Mesendoderm (in vitro differentiated cells): ENCODE results near the gene HIGD1C.
"Not testable (repeated sequence)": the region's sequence is repeated elsewhere in the genome, so short reads cannot be mapped to it uniquely, and the experiment has no call there.

ENCODE experiments used
- DNase-seq: peaks from one replicate; pipeline ENCODE4 v3.0.0; 2013
- H2AK5ac ChIP-seq: 2 replicates; pipeline ENCODE4 v1.6.1; 2013; ENCODE audit warnings: low read length, inconsistent platforms
- H2BK120ac ChIP-seq: 2 replicates; pipeline ENCODE4 v1.6.1; 2013; ENCODE audit warnings: low read depth, mild to moderate bottlenecking, low read length, moderate library complexity, mixed read lengths
- H2BK15ac ChIP-seq: replicated peaks from 2 replicates; pipeline ENCODE4 v1.6.1; 2013; ENCODE audit warnings: low read depth, mild to moderate bottlenecking, moderate library complexity
- H2BK5ac ChIP-seq: 2 replicates; pipeline ENCODE4 v1.6.1; 2013; ENCODE audit warnings: low read length, inconsistent platforms
- H3K18ac ChIP-seq: 2 replicates; pipeline ENCODE4 v1.6.1; 2013; ENCODE audit warnings: mild to moderate bottlenecking, low read length, mixed read lengths
- H3K23ac ChIP-seq: one replicate; pipeline ENCODE4 v1.6.1; 2013; ENCODE audit warnings: low read length
- H3K27ac ChIP-seq: 2 replicates; pipeline ENCODE4 v1.5.1; 2013; ENCODE audit warnings: low read depth, mild to moderate bottlenecking, inconsistent platforms, low read length, moderate library complexity
- H3K27me3 ChIP-seq: 2 replicates; pipeline ENCODE4 v1.6.1; 2013; ENCODE audit warnings: low read length, control low read depth, mild to moderate bottlenecking, inconsistent platforms; ENCODE audit not compliant: insufficient read depth, poor library complexity
- H3K36me3 ChIP-seq: 2 replicates; pipeline ENCODE4 v1.6.1; 2013; ENCODE audit warnings: low read length, inconsistent platforms; ENCODE audit not compliant: control insufficient read depth, insufficient read depth
- H3K4ac ChIP-seq: one replicate; pipeline ENCODE4 v1.6.1; 2013; ENCODE audit warnings: low read depth, mild to moderate bottlenecking, low read length, moderate library complexity
- H3K4me1 ChIP-seq: 2 replicates; pipeline ENCODE4 v1.6.1; 2013; ENCODE audit warnings: low read depth, low read length, inconsistent platforms; ENCODE audit not compliant: control insufficient read depth
- H3K4me2 ChIP-seq: 2 replicates; pipeline ENCODE4 v1.6.1; 2013; ENCODE audit warnings: low read length
- H3K4me3 ChIP-seq: 2 replicates; pipeline ENCODE4 v1.5.1; 2013; ENCODE audit warnings: mild to moderate bottlenecking, low read length
- H3K56ac ChIP-seq: one replicate; pipeline ENCODE4 v1.6.1; 2013; ENCODE audit warnings: low read length
- H3K79me1 ChIP-seq: 2 replicates; pipeline ENCODE4 v1.6.1; 2013; ENCODE audit warnings: low read length, inconsistent platforms
- H3K79me2 ChIP-seq: 2 replicates; pipeline ENCODE4 v1.6.1; 2013; ENCODE audit warnings: mild to moderate bottlenecking, low read length; ENCODE audit not compliant: control insufficient read depth, insufficient read depth
- H3K9ac ChIP-seq: 2 replicates; pipeline ENCODE4 v1.6.1; 2013; ENCODE audit warnings: low read length, inconsistent platforms
- H4K5ac ChIP-seq: one replicate; pipeline ENCODE4 v1.6.1; 2013; ENCODE audit warnings: low read length
- H4K8ac ChIP-seq: one replicate; pipeline ENCODE4 v1.6.1; 2013; ENCODE audit warnings: low read depth, mild to moderate bottlenecking, control low read depth, low read length, moderate library complexity
- WGBS: extraction: QIAGEN DNeasy Blood & Tissue Kit; methylation state at CpG from one replicate; pipeline ENCODE4 v1.1.7; 2013; ENCODE audit warnings: low lambda C conversion rate, missing lambda C conversion rate; ENCODE audit not compliant: insufficient coverage; ENCODE audit errors: extremely low coverage; 5-methylcytosine and 5-hydroxymethylcytosine counted together

The HIGD1C gene

GRCh38 chr12:50928392-50928791 is 24.0 kb upstream of the HIGD1C start:
- H3K9ac ChIP-seq: no peak overlapping the region
- peaks cover 4% of the 10 kb centered on the region for H3K4me1 ChIP-seq
- no peaks in the 10 kb centered on the region for H3K36me3 ChIP-seq
- no peak overlapping the region for H4K8ac ChIP-seq
- H3K23ac ChIP-seq: no peak overlapping the region
- no peaks in the 10 kb centered on the region for H3K79me2 ChIP-seq
- no peak overlapping the region for H2BK120ac ChIP-seq
- H3K27me3 ChIP-seq: no peaks in the 10 kb centered on the region
- no peak overlapping the region for H3K4me2 ChIP-seq
- H3K56ac ChIP-seq: no peak overlapping the region
- no peak overlapping the region for H3K27ac ChIP-seq
- no peaks in the 10 kb centered on the region for H3K79me1 ChIP-seq
- no peak overlapping the region for H2AK5ac ChIP-seq
- WGBS: no CpG with 5 or more reads among the region's 3 CpGs
- no peak overlapping the region for H4K5ac ChIP-seq
- no peak overlapping the region for H3K18ac ChIP-seq
- no peak overlapping the region for H2BK15ac ChIP-seq
- no peak for DNase-seq
- no peak overlapping the region for H2BK5ac ChIP-seq
- no peak overlapping the region for H3K4me3 ChIP-seq
- no peak overlapping the region for H3K4ac ChIP-seq

- H3K23ac ChIP-seq: no peak overlapping the region
- H4K8ac ChIP-seq: no peak overlapping the region
- H3K4me2 ChIP-seq: no peak overlapping the region
- H3K4me3 ChIP-seq: no peak overlapping the region
- no peak overlapping the region for H3K18ac ChIP-seq
- H3K4ac ChIP-seq: no peak overlapping the region
- no peak overlapping the region for H3K9ac ChIP-seq
- H2BK15ac ChIP-seq: no peak overlapping the region
- no peak overlapping the region for H2BK120ac ChIP-seq
- H2AK5ac ChIP-seq: no peak overlapping the region
- no peaks in the 10 kb centered on the region for H3K27me3 ChIP-seq
- no CpG with 5 or more reads among the region's 3 CpGs for WGBS
- H4K5ac ChIP-seq: no peak overlapping the region
- peaks cover 1% of the 10 kb centered on the region for H3K4me1 ChIP-seq
- no peaks in the 10 kb centered on the region for H3K36me3 ChIP-seq
- H2BK5ac ChIP-seq: no peak overlapping the region
- no peak overlapping the region for H3K56ac ChIP-seq
- H3K79me1 ChIP-seq: no peaks in the 10 kb centered on the region
- no peaks in the 10 kb centered on the region for H3K79me2 ChIP-seq
- H3K27ac ChIP-seq: no peak overlapping the region
- DNase-seq: no peak
Observed at GRCh38 chr12:50929831-50930230, 22.5 kb upstream of the HIGD1C start.

GRCh38 chr12:50930477-50930876 is 21.9 kb upstream of the HIGD1C start:
- not testable (repeated sequence) for H4K8ac ChIP-seq, H2AK5ac ChIP-seq, H3K4ac ChIP-seq, H3K23ac ChIP-seq, H3K56ac ChIP-seq, H2BK15ac ChIP-seq, H2BK5ac ChIP-seq, H3K27me3 ChIP-seq, H3K18ac ChIP-seq, DNase-seq, H2BK120ac ChIP-seq, H3K27ac ChIP-seq, H3K79me1 ChIP-seq, H3K9ac ChIP-seq, H3K4me3 ChIP-seq, H3K4me1 ChIP-seq, H3K79me2 ChIP-seq, H4K5ac ChIP-seq, H3K36me3 ChIP-seq, H3K4me2 ChIP-seq
- no CpG with 5 or more reads among the region's 12 CpGs for WGBS

GRCh38 chr12:50932787-50933280 is 19.5 kb upstream of the HIGD1C start:
- Histone ChIP-seq H2BK5ac (no peak overlapping the region), H3K79me2 (no peaks in the 10 kb centered on the region), H3K18ac (no peak overlapping the region), H3K4me1 (no peaks in the 10 kb centered on the region), H2AK5ac (no peak overlapping the region), H3K4me3 (no peak overlapping the region), H3K79me1 (no peaks in the 10 kb centered on the region), H3K9ac (no peak overlapping the region), H3K23ac (no peak overlapping the region), H3K4me2 (no peak overlapping the region), H4K5ac (no peak overlapping the region), H2BK15ac (no peak overlapping the region), H4K8ac (no peak overlapping the region), H2BK120ac (no peak overlapping the region), H3K4ac (no peak overlapping the region), H3K36me3 (no peaks in the 10 kb centered on the region), H3K56ac (no peak overlapping the region), H3K27ac (no peak overlapping the region), H3K27me3 (no peaks in the 10 kb centered on the region)
- no CpG with 5 or more reads among the region's 2 CpGs for WGBS
- no peak for DNase-seq

- Histone ChIP-seq H3K27ac (no peak overlapping the region), H2BK120ac (no peak overlapping the region), H2AK5ac (no peak overlapping the region), H3K4ac (no peak overlapping the region), H3K79me2 (no peaks in the 10 kb centered on the region), H2BK15ac (no peak overlapping the region), H3K18ac (no peak overlapping the region), H3K23ac (no peak overlapping the region), H3K4me2 (no peak overlapping the region), H3K36me3 (no peaks in the 10 kb centered on the region), H3K27me3 (no peaks in the 10 kb centered on the region), H4K8ac (no peak overlapping the region), H3K79me1 (no peaks in the 10 kb centered on the region), H3K4me3 (no peak overlapping the region), H3K4me1 (no peaks in the 10 kb centered on the region), H3K56ac (no peak overlapping the region), H2BK5ac (no peak overlapping the region), H4K5ac (no peak overlapping the region), H3K9ac (no peak overlapping the region)
- peak; percentile 72 for DNase-seq
- WGBS: no CpG with 5 or more reads among the region's 2 CpGs
Observed at GRCh38 chr12:50933459-50934124, 18.8 kb upstream of the HIGD1C start.

- no peaks in the 10 kb centered on the region for H3K79me2 ChIP-seq
- no peaks in the 10 kb centered on the region for H3K4me1 ChIP-seq
- no peak overlapping the region for H3K56ac ChIP-seq
- H3K79me1 ChIP-seq: no peaks in the 10 kb centered on the region
- H3K27me3 ChIP-seq: no peaks in the 10 kb centered on the region
- no peak overlapping the region for H3K4me3 ChIP-seq
- H3K4ac ChIP-seq: no peak overlapping the region
- H3K4me2 ChIP-seq: no peak overlapping the region
- H4K5ac ChIP-seq: no peak overlapping the region
- H3K18ac ChIP-seq: no peak overlapping the region
- H3K9ac ChIP-seq: no peak overlapping the region
- no peak overlapping the region for H3K23ac ChIP-seq
- no peak overlapping the region for H3K27ac ChIP-seq
- no peak overlapping the region for H2AK5ac ChIP-seq
- no peak overlapping the region for H2BK5ac ChIP-seq
- DNase-seq: no peak
- no peak overlapping the region for H4K8ac ChIP-seq
- WGBS: no CpG with 5 or more reads among the region's 3 CpGs
- no peak overlapping the region for H2BK15ac ChIP-seq
- H3K36me3 ChIP-seq: no peaks in the 10 kb centered on the region
- H2BK120ac ChIP-seq: no peak overlapping the region
Observed at GRCh38 chr12:50934371-50934851, 17.9 kb upstream of the HIGD1C start.
